Peyer's patch (tissue), 4 donors: Measurements from ENCODE around the gene RAB39A. TPM values are rescaled to one million over a fixed set of nuclear protein-coding genes. Genes with fewer than 3 reads are reported as not detected.
"Not testable (repeated sequence)": the region's sequence is repeated elsewhere in the genome, so short reads cannot be mapped to it uniquely, and the experiment has no call there.

Experiments
- DNase-seq, 3 donors: peaks; one replicate each; pipeline ENCODE4 v3.0.0-alpha.2; 2017 to 2019
- H3K27ac ChIP-seq, 4 donors: fragments of 200-600 bp; sonication (generic); one replicate each; pipeline ENCODE4 v1.5.1; 2016 to 2019
- H3K27me3 ChIP-seq, 2 donors: fragments of 200-600 bp; sonication (generic); one replicate each; pipeline ENCODE4 v1.5.1; 2019
- H3K36me3 ChIP-seq, 3 donors: fragments of 200-600 bp; sonication (generic); one replicate each; pipeline ENCODE4 v1.5.1; 2016 to 2019
- H3K4me1 ChIP-seq, 4 donors: fragments of 200-600 bp; sonication (generic); one replicate each; pipeline ENCODE4 v1.5.1; 2016 to 2019
- H3K4me3 ChIP-seq, 4 donors: fragments of 200-600 bp; sonication (generic); 1 replicate in 3 of 4; 2 replicates in 1 of 4; pipeline ENCODE4 v1.5.1; 2016 to 2019; ENCODE audit warnings: mild to moderate bottlenecking in 1 of 4
- H3K9me3 ChIP-seq, 4 donors: fragments of 200-600 bp; sonication (generic); one replicate each; pipeline ENCODE4 v1.5.1; 2016 to 2019; ENCODE audit warnings: mild to moderate bottlenecking in 1 of 4
- POLR2A ChIP-seq, 2 donors: fragments of 450-650 bp; IDR thresholded peaks; one replicate each; pipeline ENCODE4 v1.5.1; 2017; ENCODE audit warnings: antibody characterized with exemption in 2 of 2, mild to moderate bottlenecking in 2 of 2, moderate library complexity in 2 of 2
- total RNA-seq, 4 donors: library from RNA; depleted of rRNA; stranded (reverse); fragments of >200 nt; gene quantifications; one replicate each; pipeline ENCODE4 v1.1.0, GENCODE V29; 2016
- TF ChIP-seq, protein P1 (sequence below), 6 experiments: fragments of 450-650 bp in 4 of 6; fragments of 200-600 bp in 2 of 6; sonication (generic) in 1 of 6; IDR thresholded peaks; one replicate each; pipeline ENCODE4 v1.5.1; 2017 to 2019; ENCODE audit warnings: antibody characterized with exemption in 6 of 6, mild to moderate bottlenecking in 3 of 6, moderate library complexity in 1 of 6

The RAB39A gene, protein sequence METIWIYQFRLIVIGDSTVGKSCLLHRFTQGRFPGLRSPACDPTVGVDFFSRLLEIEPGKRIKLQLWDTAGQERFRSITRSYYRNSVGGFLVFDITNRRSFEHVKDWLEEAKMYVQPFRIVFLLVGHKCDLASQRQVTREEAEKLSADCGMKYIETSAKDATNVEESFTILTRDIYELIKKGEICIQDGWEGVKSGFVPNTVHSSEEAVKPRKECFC
- total RNA-seq = 1 to 10 TPM in 2 of 4 donors, under 1 TPM in 2; 0.67 to 2.5 (median 0.87) TPM

DNA sequence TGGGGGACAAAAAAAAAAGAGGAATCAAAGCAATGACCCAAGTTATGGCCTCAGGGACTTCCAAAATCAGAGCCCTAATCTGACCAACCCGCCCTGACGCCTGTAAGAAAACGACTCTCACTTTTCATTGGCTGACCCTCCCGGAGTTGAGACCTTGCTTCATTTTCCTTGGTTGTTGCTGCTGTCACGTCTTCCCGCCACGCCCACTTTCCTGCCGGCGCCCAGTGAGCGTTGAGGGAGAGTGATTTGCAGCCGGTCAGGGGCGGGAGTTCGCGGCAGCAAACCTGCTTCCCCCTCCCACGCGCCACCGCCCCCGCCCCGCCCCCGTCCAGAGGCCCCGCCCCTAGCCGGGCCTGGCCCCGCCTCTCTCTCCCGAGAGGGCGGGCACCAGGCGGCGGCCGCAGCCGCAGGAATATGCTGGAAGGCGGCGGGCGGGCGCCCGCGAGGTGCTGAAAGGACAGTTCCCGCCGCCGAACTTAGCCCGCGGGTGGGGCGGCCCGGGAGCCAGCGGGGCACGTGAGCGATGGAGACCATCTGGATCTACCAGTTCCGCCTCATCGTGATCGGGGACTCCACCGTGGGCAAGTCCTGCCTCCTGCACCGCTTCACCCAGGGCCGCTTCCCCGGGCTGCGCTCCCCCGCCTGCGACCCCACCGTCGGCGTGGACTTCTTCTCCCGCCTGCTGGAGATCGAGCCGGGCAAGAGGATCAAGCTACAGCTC is at the start of gene RAB39A:
RAB39A (plus strand) TSS at position 403 of the 721 bp plus-strand sequence; CDS start at position 524, 121 bp downstream.
- Histone ChIP-seq H3K4me3 (peak within 1 kb of the TSS; percentile 40 to 58 (median 56)), H3K36me3 (no peaks in the 10 kb centered on the region), H3K9me3 (no peaks in the 10 kb centered on the region), H3K4me1 (peaks cover 0 to 9% (median 1%) of the 10 kb centered on the region in 4 donors), H3K27ac (peak within 1 kb of the TSS in 2 of 4 donors; percentile 37 to 64), H3K27me3 (no peaks in the 10 kb centered on the region)
- no peak for TF ChIP-seq POLR2A (IDR thresholded peaks at IDR 0.05)
- TF ChIP-seq, protein P1, sequence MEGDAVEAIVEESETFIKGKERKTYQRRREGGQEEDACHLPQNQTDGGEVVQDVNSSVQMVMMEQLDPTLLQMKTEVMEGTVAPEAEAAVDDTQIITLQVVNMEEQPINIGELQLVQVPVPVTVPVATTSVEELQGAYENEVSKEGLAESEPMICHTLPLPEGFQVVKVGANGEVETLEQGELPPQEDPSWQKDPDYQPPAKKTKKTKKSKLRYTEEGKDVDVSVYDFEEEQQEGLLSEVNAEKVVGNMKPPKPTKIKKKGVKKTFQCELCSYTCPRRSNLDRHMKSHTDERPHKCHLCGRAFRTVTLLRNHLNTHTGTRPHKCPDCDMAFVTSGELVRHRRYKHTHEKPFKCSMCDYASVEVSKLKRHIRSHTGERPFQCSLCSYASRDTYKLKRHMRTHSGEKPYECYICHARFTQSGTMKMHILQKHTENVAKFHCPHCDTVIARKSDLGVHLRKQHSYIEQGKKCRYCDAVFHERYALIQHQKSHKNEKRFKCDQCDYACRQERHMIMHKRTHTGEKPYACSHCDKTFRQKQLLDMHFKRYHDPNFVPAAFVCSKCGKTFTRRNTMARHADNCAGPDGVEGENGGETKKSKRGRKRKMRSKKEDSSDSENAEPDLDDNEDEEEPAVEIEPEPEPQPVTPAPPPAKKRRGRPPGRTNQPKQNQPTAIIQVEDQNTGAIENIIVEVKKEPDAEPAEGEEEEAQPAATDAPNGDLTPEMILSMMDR (IDR thresholded peaks at IDR 0.05) = no peak
- DNase-seq = peak; percentile 88 to 95 (median 94)

- H3K9me3 ChIP-seq, DNase-seq, H3K4me1 ChIP-seq, H3K27me3 ChIP-seq, H3K4me3 ChIP-seq, H3K36me3 ChIP-seq, H3K27ac ChIP-seq: not testable (repeated sequence)
These were observed 46.8 kb upstream of the RAB39A start for GRCh38 chr11:107881471-107881870.

- Histone ChIP-seq H3K9me3 (no peaks in the 10 kb centered on the region), H3K27ac (no peak overlapping the region), H3K4me1 (no peaks in the 10 kb centered on the region), H3K36me3 (no peaks in the 10 kb centered on the region), H3K4me3 (no peak overlapping the region), H3K27me3 (no peaks in the 10 kb centered on the region)
- no peak for TF ChIP-seq POLR2A (IDR thresholded peaks at IDR 0.05)
- TF ChIP-seq, protein P1 (IDR thresholded peaks at IDR 0.05) = no peak
- no peak for DNase-seq
These were observed 46.0 kb upstream of the RAB39A start for GRCh38 chr11:107882095-107882820.

DNA sequence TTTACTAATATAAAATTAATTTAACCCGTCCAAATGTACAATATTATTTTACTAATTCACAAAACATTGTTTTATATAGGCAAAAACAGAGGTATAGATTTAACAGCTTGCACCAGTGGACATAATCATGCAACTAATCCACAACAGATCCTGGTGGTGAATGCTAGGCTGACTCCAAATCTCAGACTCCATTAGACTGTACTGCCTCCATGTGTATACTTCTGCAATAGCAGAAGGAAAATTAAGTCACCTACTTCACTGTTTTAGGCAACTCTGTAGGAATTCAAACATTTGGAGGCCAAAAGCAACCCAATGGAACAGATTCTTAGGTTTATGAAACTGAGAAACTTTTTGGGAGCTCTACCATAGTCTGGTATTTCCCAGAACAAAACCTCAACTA is 30.0 kb upstream of the RAB39A start:
- H3K9me3 ChIP-seq = no peaks in the 10 kb centered on the region
- H3K36me3 ChIP-seq = no peaks in the 10 kb centered on the region
- H3K4me3 ChIP-seq = no peak overlapping the region
- no peak for DNase-seq
- H3K27ac ChIP-seq = no peak overlapping the region
- no peaks in the 10 kb centered on the region for H3K4me1 ChIP-seq
- TF ChIP-seq POLR2A (IDR thresholded peaks at IDR 0.05) = no peak
- TF ChIP-seq, protein P1 (IDR thresholded peaks at IDR 0.05) = peak in 5 of 6 experiments; percentile 33 to 82 (median 74)
- H3K27me3 ChIP-seq = no peaks in the 10 kb centered on the region

DNA sequence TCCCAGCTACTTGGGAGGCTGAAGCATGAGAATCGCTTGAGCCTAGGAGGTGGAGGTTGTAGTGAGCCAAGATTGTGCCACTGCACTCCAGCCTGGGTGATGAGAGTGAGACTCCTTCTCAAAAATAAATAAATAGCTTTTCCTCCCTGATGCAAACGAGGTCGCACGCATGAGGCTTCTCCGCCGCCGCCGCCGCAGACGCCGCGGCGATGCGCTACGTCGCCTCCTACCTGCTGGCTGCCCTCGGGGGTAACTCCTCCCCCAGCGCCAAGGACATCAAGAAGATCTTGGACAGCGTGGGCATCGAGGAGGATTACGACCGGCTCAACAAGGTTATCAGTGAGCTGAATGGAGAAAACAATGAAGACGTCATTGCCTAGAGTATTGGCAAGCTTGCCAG is 20.0 kb upstream of the RAB39A start:
- H3K27ac ChIP-seq = no peak overlapping the region
- DNase-seq = no peak
- no peaks in the 10 kb centered on the region for H3K36me3 ChIP-seq
- H3K9me3 ChIP-seq = no peaks in the 10 kb centered on the region
- no peaks in the 10 kb centered on the region for H3K4me1 ChIP-seq
- no peak overlapping the region for H3K4me3 ChIP-seq
- TF ChIP-seq POLR2A (IDR thresholded peaks at IDR 0.05) = no peak
- TF ChIP-seq, protein P1 (IDR thresholded peaks at IDR 0.05) = no peak
- no peaks in the 10 kb centered on the region for H3K27me3 ChIP-seq

DNA sequence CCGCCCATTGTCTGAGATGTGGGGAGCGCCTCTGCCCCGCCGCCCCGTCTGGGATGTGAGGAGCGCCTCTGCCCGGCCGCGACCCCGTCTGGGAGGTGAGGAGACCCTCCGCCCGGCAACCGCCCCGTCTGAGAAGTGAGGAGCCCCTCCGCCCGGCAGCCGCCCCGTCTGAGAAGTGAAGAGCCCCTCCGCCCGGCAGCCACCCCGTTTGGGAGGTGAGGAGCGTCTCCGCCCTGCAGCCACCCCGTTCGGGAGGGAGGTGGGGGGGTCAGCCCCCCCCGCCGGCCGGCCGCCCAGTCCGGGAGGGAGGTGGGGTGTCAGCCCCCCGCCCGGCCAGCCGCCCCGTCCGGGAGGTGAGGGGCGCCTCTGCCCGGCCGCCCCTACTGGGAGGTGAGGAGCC is 15.8 kb upstream of the RAB39A start:
- not testable (repeated sequence) for H3K27ac ChIP-seq, H3K4me1 ChIP-seq, DNase-seq, H3K4me3 ChIP-seq, H3K36me3 ChIP-seq, H3K9me3 ChIP-seq, H3K27me3 ChIP-seq
